Measurements from ENCODE around the gene ARMC6.

ARMC6 gene

DNA sequence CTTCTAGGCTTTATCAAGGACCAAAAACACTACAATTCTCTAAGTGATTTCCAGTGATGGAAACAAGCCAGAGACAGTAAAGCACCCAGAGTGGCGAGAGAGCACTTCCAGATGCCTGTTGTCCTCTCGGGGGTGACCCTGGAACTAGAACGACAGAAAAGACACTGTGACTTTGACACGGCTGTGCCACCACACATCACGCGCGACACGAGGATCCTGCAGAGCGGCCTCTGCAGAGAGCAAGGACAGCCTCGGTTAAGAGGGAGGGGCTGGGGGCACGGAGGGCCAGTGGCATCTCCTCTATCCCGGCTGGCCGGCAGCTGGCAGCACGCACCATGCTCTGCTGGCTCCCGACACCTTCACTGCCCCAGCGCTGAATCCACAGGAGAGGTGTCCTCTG lies 42.4 kb upstream of the ARMC6 start:
- no peak overlapping the region for H3K4me2 ChIP-seq (ENCODE audit: low read depth, low read length)
- H3K27ac ChIP-seq (ENCODE audit: low read length) = no peak overlapping the region
- no peak for DNase-seq
- H3K9me3 ChIP-seq (replicated peaks; ENCODE audit: insufficient read depth, low read length) = no peaks in the 10 kb centered on the region
- H3K79me2 ChIP-seq (ENCODE audit: low read length) = no peaks in the 10 kb centered on the region
- H3K36me3 ChIP-seq (replicated peaks; ENCODE audit: insufficient read depth, low read length) = no peaks in the 10 kb centered on the region
- no peak overlapping the region for H2AFZ ChIP-seq (ENCODE audit: low read length)
- peaks cover 4% of the 10 kb centered on the region; the same call in 1 of the 2 replicates for H3K4me1 ChIP-seq (ENCODE audit: low read length)
- TF ChIP-seq EZH2 (optimal IDR thresholded peaks at IDR 0.05; ENCODE audit: low read depth, low read length) = no peak
- TF ChIP-seq EZH2phosphoT487 (IDR thresholded peaks at IDR 0.05; ENCODE audit: low read length) = no peak
- TF ChIP-seq, protein P1, sequence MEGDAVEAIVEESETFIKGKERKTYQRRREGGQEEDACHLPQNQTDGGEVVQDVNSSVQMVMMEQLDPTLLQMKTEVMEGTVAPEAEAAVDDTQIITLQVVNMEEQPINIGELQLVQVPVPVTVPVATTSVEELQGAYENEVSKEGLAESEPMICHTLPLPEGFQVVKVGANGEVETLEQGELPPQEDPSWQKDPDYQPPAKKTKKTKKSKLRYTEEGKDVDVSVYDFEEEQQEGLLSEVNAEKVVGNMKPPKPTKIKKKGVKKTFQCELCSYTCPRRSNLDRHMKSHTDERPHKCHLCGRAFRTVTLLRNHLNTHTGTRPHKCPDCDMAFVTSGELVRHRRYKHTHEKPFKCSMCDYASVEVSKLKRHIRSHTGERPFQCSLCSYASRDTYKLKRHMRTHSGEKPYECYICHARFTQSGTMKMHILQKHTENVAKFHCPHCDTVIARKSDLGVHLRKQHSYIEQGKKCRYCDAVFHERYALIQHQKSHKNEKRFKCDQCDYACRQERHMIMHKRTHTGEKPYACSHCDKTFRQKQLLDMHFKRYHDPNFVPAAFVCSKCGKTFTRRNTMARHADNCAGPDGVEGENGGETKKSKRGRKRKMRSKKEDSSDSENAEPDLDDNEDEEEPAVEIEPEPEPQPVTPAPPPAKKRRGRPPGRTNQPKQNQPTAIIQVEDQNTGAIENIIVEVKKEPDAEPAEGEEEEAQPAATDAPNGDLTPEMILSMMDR (IDR thresholded peaks at IDR 0.05; ENCODE audit: low read length) = no peak
- no peaks in the 10 kb centered on the region for H3K27me3 ChIP-seq (replicated peaks; ENCODE audit: insufficient read depth, low read length)
- H3F3A ChIP-seq (ENCODE audit: insufficient read depth, low read length) = no peaks in the 10 kb centered on the region; the same call in 1 of the 2 replicates
- no peaks in the 10 kb centered on the region for H3K9me2 ChIP-seq (replicated peaks; ENCODE audit: insufficient read depth, low read length)
- no peaks in the 10 kb centered on the region for H4K20me1 ChIP-seq (ENCODE audit: insufficient read depth, low read length)
- no peak overlapping the region for H3K9ac ChIP-seq (ENCODE audit: low read length)
- no peak overlapping the region for H3K4me3 ChIP-seq (ENCODE audit: low read length)

DNA sequence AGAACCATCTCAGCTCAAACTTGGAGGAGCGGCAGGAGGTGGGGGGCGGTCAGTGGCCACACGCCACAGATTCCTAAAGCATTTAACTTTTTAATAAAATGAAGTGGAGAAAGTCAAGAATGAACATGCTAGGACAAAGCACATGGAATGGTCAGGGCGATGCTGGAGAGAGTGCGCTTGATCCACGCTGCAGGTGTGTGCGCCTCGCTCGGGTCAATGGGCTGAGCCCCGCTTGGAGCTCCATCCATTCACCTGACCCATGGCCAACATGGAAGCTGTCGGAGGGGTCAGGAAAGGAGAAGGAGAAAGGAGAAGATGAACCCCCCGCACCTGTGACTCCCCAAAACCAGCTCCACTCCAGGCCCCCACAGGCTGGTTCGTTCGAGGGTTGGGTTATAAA lies 41.9 kb upstream of the ARMC6 start:
- Histone ChIP-seq H3K9ac (ENCODE audit: low read length) (no peak overlapping the region), H4K20me1 (ENCODE audit: insufficient read depth, low read length) (no peaks in the 10 kb centered on the region), H3K4me2 (ENCODE audit: low read depth, low read length) (no peak overlapping the region), H3K27ac (ENCODE audit: low read length) (no peak overlapping the region), H2AFZ (ENCODE audit: low read length) (no peak overlapping the region), H3F3A (ENCODE audit: insufficient read depth, low read length) (no peaks in the 10 kb centered on the region; the same call in 1 of the 2 replicates), H3K27me3 (replicated peaks; ENCODE audit: insufficient read depth, low read length) (no peaks in the 10 kb centered on the region), H3K79me2 (ENCODE audit: low read length) (no peaks in the 10 kb centered on the region), H3K4me3 (ENCODE audit: low read length) (no peak overlapping the region), H3K9me3 (replicated peaks; ENCODE audit: insufficient read depth, low read length) (no peaks in the 10 kb centered on the region), H3K36me3 (replicated peaks; ENCODE audit: insufficient read depth, low read length) (no peaks in the 10 kb centered on the region), H3K9me2 (replicated peaks; ENCODE audit: insufficient read depth, low read length) (no peaks in the 10 kb centered on the region), H3K4me1 (ENCODE audit: low read length) (peaks cover 2% of the 10 kb centered on the region; the same call in 1 of the 2 replicates)
- TF ChIP-seq, protein P1 (IDR thresholded peaks at IDR 0.05; ENCODE audit: low read length) = no peak
- TF ChIP-seq EZH2phosphoT487 (IDR thresholded peaks at IDR 0.05; ENCODE audit: low read length) (no peak), EZH2 (optimal IDR thresholded peaks at IDR 0.05; ENCODE audit: low read depth, low read length) (no peak)
- DNase-seq = no peak

DNA sequence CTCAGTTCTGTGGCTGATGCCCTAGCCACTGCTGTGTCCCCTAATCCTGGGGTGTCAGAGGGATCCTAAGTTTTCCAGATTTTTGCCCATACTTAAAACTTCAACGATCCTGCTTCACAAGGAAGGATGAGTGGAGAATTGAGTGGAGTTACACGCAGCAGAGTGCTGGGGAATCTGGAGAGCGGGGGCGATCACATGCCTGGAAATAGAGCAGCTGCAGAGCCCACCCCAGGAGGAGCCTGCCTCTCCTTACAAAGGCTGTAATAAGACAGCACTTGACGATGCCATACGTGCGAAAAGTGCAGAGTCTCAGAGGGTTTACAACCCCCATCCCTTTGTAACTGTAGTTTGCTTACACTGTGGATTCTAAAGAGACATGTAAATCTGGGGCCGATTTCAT lies 40.7 kb upstream of the ARMC6 start:
- Histone ChIP-seq H3K9ac (ENCODE audit: low read length) (no peak overlapping the region), H3K4me2 (ENCODE audit: low read depth, low read length) (no peak overlapping the region), H3K79me2 (ENCODE audit: low read length) (no peaks in the 10 kb centered on the region), H4K20me1 (ENCODE audit: insufficient read depth, low read length) (no peaks in the 10 kb centered on the region), H3F3A (ENCODE audit: insufficient read depth, low read length) (no peaks in the 10 kb centered on the region; the same call in 1 of the 2 replicates), H3K36me3 (replicated peaks; ENCODE audit: insufficient read depth, low read length) (no peaks in the 10 kb centered on the region), H3K27ac (ENCODE audit: low read length) (no peak overlapping the region), H3K4me3 (ENCODE audit: low read length) (no peak overlapping the region), H3K27me3 (replicated peaks; ENCODE audit: insufficient read depth, low read length) (no peaks in the 10 kb centered on the region), H2AFZ (ENCODE audit: low read length) (no peak overlapping the region), H3K9me3 (replicated peaks; ENCODE audit: insufficient read depth, low read length) (no peaks in the 10 kb centered on the region), H3K4me1 (ENCODE audit: low read length) (no peaks in the 10 kb centered on the region), H3K9me2 (replicated peaks; ENCODE audit: insufficient read depth, low read length) (no peaks in the 10 kb centered on the region)
- DNase-seq = no peak
- TF ChIP-seq EZH2 (optimal IDR thresholded peaks at IDR 0.05; ENCODE audit: low read depth, low read length) = no peak
- TF ChIP-seq EZH2phosphoT487 (IDR thresholded peaks at IDR 0.05; ENCODE audit: low read length) = no peak
- TF ChIP-seq, protein P1 (IDR thresholded peaks at IDR 0.05; ENCODE audit: low read length) = no peak

Measured in MM.1S (cell line).